ENCODE data around the gene GNPTAB.
"Not testable (repeated sequence)": the region's sequence is repeated elsewhere in the genome, so short reads cannot be mapped to it uniquely, and the experiment has no call there.

The GNPTAB gene

DNA sequence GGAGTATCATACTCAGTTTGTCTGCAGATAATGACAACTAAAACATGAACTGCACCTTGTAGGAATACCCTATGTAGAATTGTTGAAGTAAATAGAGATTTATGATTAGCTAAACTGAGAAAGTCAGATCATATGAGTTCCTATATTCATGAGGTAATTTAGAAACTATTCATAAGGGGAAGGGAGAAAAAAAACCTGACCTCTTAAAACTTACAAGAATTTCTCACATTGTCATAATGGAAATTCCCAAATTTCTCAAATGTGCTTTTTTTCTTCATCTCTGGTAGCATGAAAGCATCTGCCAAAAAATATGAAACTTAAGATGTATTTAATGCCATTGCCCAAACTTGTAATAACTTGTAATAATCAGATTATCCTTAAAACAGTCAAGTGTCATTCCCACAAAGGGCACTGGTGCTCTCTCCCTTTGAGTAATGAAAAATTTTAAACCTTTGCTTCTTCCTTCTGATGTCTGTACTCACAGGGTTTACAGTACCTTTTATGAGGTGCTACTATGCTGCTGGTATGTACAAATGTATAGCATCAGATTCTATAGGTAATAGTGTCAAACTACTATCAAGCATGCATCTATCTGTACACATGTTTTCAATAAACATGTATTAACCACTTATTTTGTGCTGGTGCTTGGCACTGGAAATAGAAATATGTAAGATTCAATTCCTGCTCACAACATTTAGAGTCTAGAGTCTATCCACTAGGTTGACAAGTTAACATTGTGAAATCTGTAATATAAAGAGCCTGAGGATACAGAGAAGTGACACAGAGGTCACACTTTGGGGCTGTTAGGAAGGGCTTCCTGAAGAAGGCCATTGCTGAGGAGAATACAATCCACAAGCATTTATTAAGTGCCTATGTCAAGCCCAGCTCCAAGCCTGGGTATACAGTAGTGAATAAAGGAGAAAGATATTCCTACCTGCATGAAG, 29.2 kb upstream of the GNPTAB start:
- DNase-seq (no peak), ATAC-seq (replicated peaks) (no peak)
- Mint-ChIP-seq H3K36me3 (ENCODE audit: insufficient read depth) (peaks cover 3% of the 10 kb centered on the region), H3K27me3 (no peaks in the 10 kb centered on the region), H3K9me3 (no peaks in the 10 kb centered on the region), H3K4me3 (no peak overlapping the region), H3K4me1 (ENCODE audit: low read depth in 2 of 2) (no peaks in the 10 kb centered on the region), H3K27ac (no peak overlapping the region)

DNA sequence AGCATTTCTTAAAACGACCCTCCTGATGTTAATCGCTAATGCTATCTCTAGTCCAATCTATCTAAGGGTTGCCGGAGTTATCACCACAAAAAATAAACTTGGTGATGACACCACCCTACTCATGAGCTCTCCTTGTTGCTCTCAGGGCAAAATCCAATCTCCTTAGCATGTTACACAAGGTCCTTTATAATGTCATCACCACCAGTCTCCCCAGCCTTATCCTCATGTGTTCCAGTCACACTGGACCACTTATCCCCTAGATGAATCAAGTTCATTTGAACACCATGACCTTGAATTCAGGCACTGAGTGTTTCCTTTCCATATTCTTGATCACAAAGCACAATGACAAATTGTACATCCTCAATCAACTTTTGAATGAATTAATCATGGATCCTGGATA, 27.6 kb upstream of the GNPTAB start:
- Mint-ChIP-seq H3K36me3 (ENCODE audit: insufficient read depth) (peaks cover 3% of the 10 kb centered on the region), H3K9me3 (no peaks in the 10 kb centered on the region), H3K4me3 (no peak overlapping the region), H3K4me1 (ENCODE audit: low read depth in 2 of 2) (no peaks in the 10 kb centered on the region), H3K27ac (no peak overlapping the region), H3K27me3 (no peaks in the 10 kb centered on the region)
- no peak for DNase-seq
- no peak for ATAC-seq (replicated peaks)

DNA sequence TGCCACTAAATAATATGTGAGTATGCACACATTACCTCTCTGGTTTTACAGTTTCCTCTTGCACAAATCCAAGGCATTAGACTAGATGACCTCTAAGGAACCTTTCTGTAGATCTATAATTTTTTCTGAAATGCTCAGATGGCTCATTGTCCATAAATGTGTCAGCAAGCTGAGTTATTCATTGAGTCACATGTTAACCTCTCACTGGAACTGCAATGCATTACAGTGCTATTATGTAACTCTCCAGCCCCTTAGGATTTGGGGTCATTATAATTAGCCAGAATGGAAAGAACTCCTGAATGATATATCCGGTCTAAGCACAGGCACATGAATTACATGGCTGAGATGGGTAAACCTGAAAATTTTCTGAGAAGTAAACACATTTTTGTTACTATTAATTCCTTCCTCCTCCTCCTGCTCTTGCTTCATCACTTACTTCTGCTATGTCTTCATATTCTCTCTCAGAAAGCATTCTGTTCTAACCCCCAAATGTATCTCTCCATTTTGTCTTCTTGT, 26.3 kb upstream of the GNPTAB start:
- no peak for DNase-seq
- ATAC-seq (replicated peaks), result no peak
- no peak overlapping the region for H3K4me3 Mint-ChIP-seq

DNA sequence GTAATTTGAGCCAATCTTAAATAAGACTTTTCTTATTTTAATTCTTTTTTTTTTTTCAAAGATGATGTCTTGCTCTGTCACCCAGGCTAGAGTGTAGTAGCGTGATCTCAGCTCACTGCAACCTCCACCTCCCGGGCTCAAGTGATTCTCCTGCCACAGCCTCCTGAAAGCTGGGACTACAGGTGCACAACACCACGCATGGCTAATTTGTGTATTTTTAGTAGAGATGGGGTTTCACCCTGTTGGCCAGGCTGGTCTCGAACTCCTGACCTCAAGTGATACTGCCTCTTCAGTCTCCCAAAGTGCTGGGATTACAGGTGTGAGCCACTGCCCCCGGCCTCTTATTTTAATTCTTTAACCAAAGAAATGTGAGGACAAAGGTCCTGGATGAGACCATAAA, 25.9 kb upstream of the GNPTAB start:
- not testable (repeated sequence) for H3K27ac Mint-ChIP-seq; H3K4me1 Mint-ChIP-seq (ENCODE audit: low read depth in 2 of 2); ATAC-seq (replicated peaks); H3K36me3 Mint-ChIP-seq (ENCODE audit: insufficient read depth); H3K9me3 Mint-ChIP-seq; H3K4me3 Mint-ChIP-seq; DNase-seq; H3K27me3 Mint-ChIP-seq

More for the DNA sequence above, 26.3 kb upstream of the GNPTAB start:
- Mint-ChIP-seq H3K4me1 (ENCODE audit: low read depth in 2 of 2) (no peaks in the 10 kb centered on the region), H3K27ac (no peak overlapping the region), H3K27me3 (no peaks in the 10 kb centered on the region), H3K36me3 (ENCODE audit: insufficient read depth) (peaks cover 3% of the 10 kb centered on the region), H3K9me3 (no peaks in the 10 kb centered on the region)

DNA sequence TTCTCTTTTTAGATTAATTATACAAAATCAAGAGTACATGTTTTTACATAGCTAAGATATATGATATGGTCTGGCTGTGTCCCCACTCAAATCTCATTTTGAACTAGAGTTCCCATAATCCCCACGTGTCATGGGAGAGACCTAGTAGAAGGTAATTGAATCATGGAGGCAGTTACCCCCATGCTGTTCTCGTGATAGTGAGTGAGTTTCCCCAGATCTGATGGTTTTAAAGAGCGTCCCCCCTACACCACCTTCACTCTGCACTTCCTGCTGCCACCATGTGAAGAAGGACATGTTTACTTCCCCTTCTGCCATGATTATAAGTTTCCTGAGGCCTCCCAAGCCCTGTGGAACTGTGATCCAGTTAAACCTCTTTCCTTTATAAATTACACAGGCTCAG, 25.2 kb upstream of the GNPTAB start:
- H3K27me3 Mint-ChIP-seq, result no peaks in the 10 kb centered on the region
- H3K27ac Mint-ChIP-seq, result no peak overlapping the region
- no peaks in the 10 kb centered on the region for H3K9me3 Mint-ChIP-seq
- H3K4me3 Mint-ChIP-seq, result no peak overlapping the region
- no peaks in the 10 kb centered on the region for H3K4me1 Mint-ChIP-seq (ENCODE audit: low read depth in 2 of 2)
- peaks cover 3% of the 10 kb centered on the region for H3K36me3 Mint-ChIP-seq (ENCODE audit: insufficient read depth)
- ATAC-seq (replicated peaks) (no peak), DNase-seq (no peak)

DNA sequence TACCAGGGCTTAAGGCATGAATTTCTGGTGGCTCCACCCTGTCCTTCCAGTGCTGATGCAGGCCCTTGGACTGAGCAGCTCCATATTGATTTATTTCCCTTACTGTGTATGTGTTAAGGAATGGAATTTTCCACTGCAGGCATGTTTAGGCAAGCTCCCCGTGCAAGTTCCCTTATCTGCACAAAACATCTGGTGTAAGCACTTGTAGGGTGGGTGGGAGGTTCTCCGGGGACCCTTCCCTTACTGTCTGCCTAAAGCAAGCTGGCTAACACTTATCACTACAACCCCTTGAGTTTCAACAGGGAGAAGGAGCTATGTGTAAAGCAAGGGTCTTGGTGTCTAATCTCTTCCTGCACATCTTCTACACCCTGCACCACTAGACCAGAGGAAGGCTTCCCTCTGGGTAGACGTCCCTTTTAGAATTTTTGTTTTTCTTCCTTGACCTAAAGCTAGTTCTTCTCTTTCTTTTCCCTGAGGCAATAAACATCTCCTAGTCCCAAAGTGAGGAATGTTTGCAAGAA, 24.7 kb upstream of the GNPTAB start:
- peaks cover 3% of the 10 kb centered on the region for H3K36me3 Mint-ChIP-seq (ENCODE audit: insufficient read depth)
- no peaks in the 10 kb centered on the region for H3K4me1 Mint-ChIP-seq (ENCODE audit: low read depth in 2 of 2)
- no peaks in the 10 kb centered on the region for H3K27me3 Mint-ChIP-seq
- DNase-seq (no peak), ATAC-seq (replicated peaks) (no peak)
- no peak overlapping the region for H3K4me3 Mint-ChIP-seq
- H3K9me3 Mint-ChIP-seq, result no peaks in the 10 kb centered on the region
- H3K27ac Mint-ChIP-seq, result no peak overlapping the region

DNA sequence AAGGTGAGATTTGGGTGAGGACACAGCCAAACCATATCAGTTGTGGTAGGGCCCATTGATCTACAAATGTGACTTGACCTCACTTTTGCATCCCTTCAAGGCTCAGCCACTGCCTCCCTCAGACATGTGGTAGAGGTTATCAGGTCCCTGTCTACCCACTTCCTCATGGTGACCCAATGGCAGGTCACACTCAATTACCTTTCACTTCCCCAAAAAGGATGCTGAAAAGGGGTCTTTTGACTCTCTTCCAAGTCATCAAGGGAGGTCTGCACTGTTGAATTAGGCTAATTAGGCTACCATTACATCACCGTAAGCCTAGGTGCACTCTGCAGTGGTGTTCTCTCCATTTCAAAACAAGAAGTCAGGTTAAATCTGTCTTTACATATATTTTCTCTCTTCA, 24.0 kb upstream of the GNPTAB start:
- Mint-ChIP-seq H3K27ac (no peak overlapping the region), H3K9me3 (no peaks in the 10 kb centered on the region), H3K4me1 (ENCODE audit: low read depth in 2 of 2) (no peaks in the 10 kb centered on the region), H3K4me3 (no peak overlapping the region), H3K36me3 (ENCODE audit: insufficient read depth) (peaks cover 3% of the 10 kb centered on the region), H3K27me3 (no peaks in the 10 kb centered on the region)
- ATAC-seq (replicated peaks) (no peak), DNase-seq (no peak)

DNA sequence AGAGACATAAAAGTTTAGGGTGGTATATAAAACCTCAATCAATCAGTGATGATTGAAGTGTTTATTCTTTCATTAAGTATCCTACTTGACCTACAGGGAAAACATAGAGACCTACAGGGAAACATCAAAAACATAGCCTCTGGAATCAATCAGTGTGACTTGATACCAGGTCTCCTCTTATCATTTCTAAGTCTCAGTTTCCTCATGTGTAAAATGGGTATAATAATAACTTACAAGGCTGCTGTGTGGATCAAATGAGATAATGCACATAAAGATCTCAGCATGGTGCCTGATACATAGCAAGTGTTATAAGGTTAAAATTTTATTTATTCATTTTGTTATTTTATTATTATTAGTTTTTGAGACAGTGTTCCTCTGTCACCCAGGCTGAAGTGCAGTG, 22.2 kb upstream of the GNPTAB start:
- Mint-ChIP-seq H3K4me1 (ENCODE audit: low read depth in 2 of 2) (no peaks in the 10 kb centered on the region), H3K27ac (no peak overlapping the region), H3K4me3 (no peak overlapping the region), H3K36me3 (ENCODE audit: insufficient read depth) (no peaks in the 10 kb centered on the region), H3K9me3 (no peaks in the 10 kb centered on the region), H3K27me3 (no peaks in the 10 kb centered on the region)
- ATAC-seq (replicated peaks), result no peak
- no peak for DNase-seq

DNA sequence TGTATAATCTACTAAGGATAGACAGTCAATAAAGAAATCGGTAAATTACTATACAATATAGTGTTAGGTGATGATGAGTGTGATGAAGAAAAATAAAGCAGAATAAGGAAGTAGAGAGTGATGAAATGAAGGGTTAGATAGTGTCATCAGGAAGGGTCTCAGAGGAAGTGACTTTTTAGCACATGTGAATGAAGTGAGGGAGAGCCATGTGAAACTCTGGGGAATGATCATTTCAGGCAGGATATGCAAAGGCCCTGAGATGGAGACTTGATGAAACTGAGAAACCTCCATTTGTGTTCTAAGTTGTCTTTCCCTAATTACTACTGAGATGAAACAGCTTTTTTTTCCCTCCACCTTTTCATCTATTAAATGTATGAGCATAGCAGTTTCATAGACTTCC, 19.4 kb upstream of the GNPTAB start:
- no peaks in the 10 kb centered on the region for H3K27me3 Mint-ChIP-seq
- DNase-seq (no peak), ATAC-seq (replicated peaks) (no peak)
- H3K36me3 Mint-ChIP-seq (ENCODE audit: insufficient read depth), result no peaks in the 10 kb centered on the region
- H3K4me3 Mint-ChIP-seq, result no peak overlapping the region
- H3K9me3 Mint-ChIP-seq, result no peaks in the 10 kb centered on the region
- H3K4me1 Mint-ChIP-seq (ENCODE audit: low read depth in 2 of 2), result no peaks in the 10 kb centered on the region
- H3K27ac Mint-ChIP-seq, result no peak overlapping the region

DNA sequence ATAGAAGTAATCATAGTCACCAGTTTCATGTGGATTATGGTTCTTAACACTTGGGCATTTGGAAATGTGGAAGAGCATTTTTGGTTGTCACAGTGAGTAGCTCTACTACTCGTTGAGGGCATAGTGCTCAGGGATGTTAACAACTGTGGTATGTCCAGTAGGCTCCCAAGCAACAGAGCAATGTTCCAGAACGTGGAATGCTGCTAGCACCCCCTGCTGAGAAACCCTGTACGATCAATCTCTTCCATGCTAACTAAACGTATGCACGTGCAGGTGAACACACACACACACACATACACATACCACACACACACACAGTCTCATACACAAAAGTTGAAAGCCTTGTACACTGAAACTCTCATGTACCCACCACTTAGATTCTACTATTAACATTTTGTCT, 16.6 kb upstream of the GNPTAB start:
- Mint-ChIP-seq H3K4me3 (no peak overlapping the region), H3K9me3 (no peaks in the 10 kb centered on the region), H3K4me1 (ENCODE audit: low read depth in 2 of 2) (no peaks in the 10 kb centered on the region), H3K27ac (no peak overlapping the region), H3K27me3 (no peaks in the 10 kb centered on the region), H3K36me3 (ENCODE audit: insufficient read depth) (no peaks in the 10 kb centered on the region)
- no peak for DNase-seq
- no peak for ATAC-seq (replicated peaks)

DNA sequence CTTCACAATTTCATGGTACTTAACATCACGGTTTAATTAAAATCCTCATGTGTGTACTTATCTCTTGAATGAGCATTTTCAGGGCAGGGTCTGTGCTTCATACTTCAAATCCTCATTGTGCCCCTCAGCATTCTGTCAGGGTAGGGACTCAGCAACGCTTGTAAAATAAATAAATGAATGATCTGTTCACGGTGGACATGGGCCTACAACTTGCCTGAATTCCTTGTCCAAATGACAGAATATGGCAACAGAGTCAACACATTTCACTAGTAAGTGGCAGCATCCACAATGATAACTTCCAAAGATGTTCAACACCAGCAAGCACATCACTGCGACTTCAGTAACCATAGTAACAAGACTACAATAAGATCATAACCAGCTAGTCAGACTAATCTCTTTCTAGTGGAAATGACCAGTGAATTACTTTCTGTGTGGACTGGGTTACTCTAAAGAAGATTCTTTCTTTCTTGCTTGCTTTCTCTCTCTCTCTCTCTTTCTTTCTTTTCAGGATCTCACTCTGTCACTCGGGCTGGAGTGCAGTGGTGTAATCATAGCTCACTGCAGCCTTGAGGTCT, 14.5 kb upstream of the GNPTAB start:
- no peak overlapping the region for H3K4me3 Mint-ChIP-seq
- no peaks in the 10 kb centered on the region for H3K9me3 Mint-ChIP-seq
- no peaks in the 10 kb centered on the region for H3K27me3 Mint-ChIP-seq
- H3K27ac Mint-ChIP-seq, result no peak overlapping the region
- no peaks in the 10 kb centered on the region for H3K36me3 Mint-ChIP-seq (ENCODE audit: insufficient read depth)
- no peaks in the 10 kb centered on the region for H3K4me1 Mint-ChIP-seq (ENCODE audit: low read depth in 2 of 2)
- no peak for ATAC-seq (replicated peaks)
- DNase-seq, result no peak

DNA sequence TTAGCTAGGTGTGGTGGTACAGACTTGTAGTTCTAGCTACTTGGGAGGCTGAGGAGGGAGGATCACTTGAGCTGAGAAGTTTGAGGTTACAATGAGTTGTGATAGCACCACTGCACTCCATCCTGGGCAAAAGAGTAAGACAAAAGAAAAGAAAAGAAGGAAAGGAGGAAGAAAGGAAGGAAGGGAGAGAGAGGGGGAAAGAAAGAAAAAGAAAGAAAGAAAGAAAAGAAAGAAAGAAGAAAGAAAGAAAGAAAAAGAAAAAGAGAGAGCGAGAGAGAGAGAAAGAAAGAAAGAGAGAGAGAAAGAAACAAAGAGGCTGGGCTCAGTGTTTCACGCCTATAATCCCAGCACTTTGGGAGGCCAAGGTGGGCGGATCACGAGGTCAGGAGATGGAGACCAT, 10.3 kb upstream of the GNPTAB start:
- Mint-ChIP-seq H3K36me3 (ENCODE audit: insufficient read depth) (peaks cover 13% of the 10 kb centered on the region), H3K27me3 (no peaks in the 10 kb centered on the region), H3K9me3 (no peaks in the 10 kb centered on the region), H3K4me1 (ENCODE audit: low read depth in 2 of 2) (peaks cover 6 to 8% of the 10 kb centered on the region in 2 donors), H3K4me3 (no peak overlapping the region), H3K27ac (no peak overlapping the region)
- no peak for ATAC-seq (replicated peaks)
- DNase-seq, result no peak

DNA sequence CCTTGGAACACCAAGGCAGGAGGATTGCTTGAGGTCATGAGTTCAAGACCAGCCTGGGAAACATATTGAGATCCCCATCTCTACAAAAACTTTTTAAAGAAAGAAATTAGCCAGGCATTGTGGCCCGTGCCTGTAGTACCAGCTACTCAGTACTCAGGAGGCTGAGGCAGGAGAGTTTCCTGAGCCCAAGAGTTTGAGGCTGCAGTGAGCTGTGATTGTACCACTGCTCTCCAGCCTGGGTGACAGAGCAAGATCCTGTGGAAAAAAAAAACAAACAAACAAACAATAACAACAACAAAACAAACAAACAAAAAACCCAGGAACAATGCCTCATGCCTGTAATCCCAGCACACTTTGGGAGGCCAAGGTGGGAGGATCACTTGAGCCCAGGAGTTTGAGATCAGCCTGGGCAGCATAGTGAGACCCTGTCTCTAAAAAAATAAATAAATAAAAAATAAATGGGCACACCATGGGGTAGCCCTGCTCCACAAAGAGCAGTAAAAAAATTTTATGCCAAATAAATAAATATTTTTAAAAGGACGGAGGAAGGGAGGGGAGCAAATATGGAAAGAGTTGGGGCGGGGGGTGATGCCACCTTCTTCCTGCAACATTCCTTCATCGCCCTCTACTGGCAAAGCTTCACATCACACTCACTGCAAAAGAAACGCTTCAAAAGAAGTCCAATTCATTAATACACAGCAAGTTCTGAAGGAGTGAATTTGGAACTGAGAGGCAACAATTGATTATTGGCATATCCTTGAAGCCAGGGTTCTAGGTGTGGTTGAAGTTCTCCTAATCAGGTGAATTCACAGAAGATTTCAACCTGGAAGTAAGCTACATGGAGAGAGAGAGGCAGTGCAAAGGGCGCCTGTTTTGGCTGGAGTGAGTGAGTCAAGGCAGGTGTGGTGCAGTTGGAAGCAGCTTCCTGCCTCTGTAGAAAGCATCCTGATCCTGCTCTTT, 8.8 kb upstream of the GNPTAB start:
- H3K27ac Mint-ChIP-seq, result peak overlapping the region in 1 of 2 donors; percentile 83

More for the DNA sequence above, 8.8 kb upstream of the GNPTAB start:
- ATAC-seq (replicated peaks) (peak; percentile 72), DNase-seq (peak; percentile 68 to 75 (median 68))
- H3K4me3 Mint-ChIP-seq, result peak overlapping the region in 1 of 2 donors; percentile 23
- H3K27me3 Mint-ChIP-seq, result no peaks in the 10 kb centered on the region
- no peaks in the 10 kb centered on the region for H3K9me3 Mint-ChIP-seq
- H3K36me3 Mint-ChIP-seq (ENCODE audit: insufficient read depth), result peaks cover 13% of the 10 kb centered on the region
- peaks cover 6 to 8% of the 10 kb centered on the region in 2 donors for H3K4me1 Mint-ChIP-seq (ENCODE audit: low read depth in 2 of 2)

Measured in effector memory CD8-positive, alpha-beta T cell (primary cell).